Esophagus muscularis mucosa (tissue), 4 donors: ENCODE measurements around the gene TMEM63C.

ENCODE experiments used
- EP300 ChIP-seq: sonication (generic); formaldehyde crosslinking; IDR thresholded peaks from one replicate; pipeline ENCODE4 v1.6.1; 2017; ENCODE audit warnings: antibody characterized with exemption
- POLR2A ChIP-seq: fragments of 450-650 bp; IDR thresholded peaks from one replicate; pipeline ENCODE4 v1.6.1; 2017; ENCODE audit warnings: antibody characterized with exemption, moderate library complexity, mild to moderate bottlenecking, low read depth
- TF ChIP-seq, protein P1 (sequence below), 3 experiments: fragments of 200-600 bp in 2 of 3; fragments of 450-650 bp in 1 of 3; sonication (generic) in 2 of 3; IDR thresholded peaks; one replicate each; pipeline ENCODE4 v1.5.1; 2017 to 2019; ENCODE audit warnings: antibody characterized with exemption in 3 of 3, mild to moderate bottlenecking in 2 of 3, moderate library complexity in 1 of 3

- TF ChIP-seq, protein P1, sequence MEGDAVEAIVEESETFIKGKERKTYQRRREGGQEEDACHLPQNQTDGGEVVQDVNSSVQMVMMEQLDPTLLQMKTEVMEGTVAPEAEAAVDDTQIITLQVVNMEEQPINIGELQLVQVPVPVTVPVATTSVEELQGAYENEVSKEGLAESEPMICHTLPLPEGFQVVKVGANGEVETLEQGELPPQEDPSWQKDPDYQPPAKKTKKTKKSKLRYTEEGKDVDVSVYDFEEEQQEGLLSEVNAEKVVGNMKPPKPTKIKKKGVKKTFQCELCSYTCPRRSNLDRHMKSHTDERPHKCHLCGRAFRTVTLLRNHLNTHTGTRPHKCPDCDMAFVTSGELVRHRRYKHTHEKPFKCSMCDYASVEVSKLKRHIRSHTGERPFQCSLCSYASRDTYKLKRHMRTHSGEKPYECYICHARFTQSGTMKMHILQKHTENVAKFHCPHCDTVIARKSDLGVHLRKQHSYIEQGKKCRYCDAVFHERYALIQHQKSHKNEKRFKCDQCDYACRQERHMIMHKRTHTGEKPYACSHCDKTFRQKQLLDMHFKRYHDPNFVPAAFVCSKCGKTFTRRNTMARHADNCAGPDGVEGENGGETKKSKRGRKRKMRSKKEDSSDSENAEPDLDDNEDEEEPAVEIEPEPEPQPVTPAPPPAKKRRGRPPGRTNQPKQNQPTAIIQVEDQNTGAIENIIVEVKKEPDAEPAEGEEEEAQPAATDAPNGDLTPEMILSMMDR (IDR thresholded peaks at IDR 0.05) = no peak
- TF ChIP-seq POLR2A (no peak), EP300 (no peak)
Observed at GRCh38 chr14:77153802-77154201, 27.8 kb upstream of the TMEM63C start.
